Thyroid gland (tissue), 4 donors: ENCODE data around the gene ADGRD1.

Experiments
- CTCF ChIP-seq, 6 experiments: fragments of 200-600 bp in 3 of 6; fragments of 450-650 bp in 3 of 6; sonication (generic) in 3 of 6; IDR thresholded peaks; one replicate each; pipeline ENCODE4 v1.5.1; 2016 to 2019; ENCODE audit warnings: antibody characterized with exemption in 6 of 6, mild to moderate bottlenecking in 2 of 6, inconsistent platforms in 1 of 6, moderate library complexity in 1 of 6
- POLR2A ChIP-seq, 2 donors: fragments of 450-650 bp; IDR thresholded peaks; one replicate each; pipeline ENCODE4 v1.6.1; 2017; ENCODE audit warnings: antibody characterized with exemption in 2 of 2, mild to moderate bottlenecking in 2 of 2, moderate library complexity in 1 of 2

- TF ChIP-seq CTCF (IDR thresholded peaks at IDR 0.05), result no peak
- TF ChIP-seq POLR2A (IDR thresholded peaks at IDR 0.05), result no peak
Observed at GRCh38 chr12:131007031-131007739, 53.5 kb downstream of the ADGRD1 start.
